H9 (cell line): ENCODE data around the gene RBL1. TPM values are rescaled to one million over a fixed set of nuclear protein-coding genes. Genes with fewer than 3 reads are reported as not detected.

ENCODE experiments used
- DNase-seq: peaks from one replicate; pipeline ENCODE4 v3.0.0-alpha.2; 2017
- H2AFZ ChIP-seq: one replicate; pipeline ENCODE4 v1.6.1; 2013; ENCODE audit warnings: mild to moderate bottlenecking, low read length, control low read depth, moderate library complexity
- H2AK5ac ChIP-seq: 2 replicates; pipeline ENCODE4 v1.6.1; 2013; ENCODE audit warnings: low read length, control low read depth, mixed read lengths; ENCODE audit not compliant: insufficient read length
- H2BK120ac ChIP-seq: one replicate; pipeline ENCODE4 v1.6.1; 2013; ENCODE audit warnings: low read depth, mild to moderate bottlenecking, low read length, control low read depth, inconsistent platforms; ENCODE audit not compliant: poor library complexity, severe bottlenecking
- H2BK12ac ChIP-seq: 2 replicates; pipeline ENCODE4 v1.6.1; 2013; ENCODE audit warnings: low read length, control low read depth, mixed read lengths, low read depth; ENCODE audit not compliant: insufficient read length
- H2BK15ac ChIP-seq: 2 replicates; pipeline ENCODE4 v1.6.1; 2013; ENCODE audit warnings: low read depth, low read length, control low read depth
- H2BK20ac ChIP-seq: one replicate; pipeline ENCODE4 v1.6.1; 2013; ENCODE audit warnings: low read depth, mild to moderate bottlenecking, low read length, control low read depth, inconsistent platforms; ENCODE audit not compliant: poor library complexity, severe bottlenecking
- H2BK5ac ChIP-seq: 2 replicates; pipeline ENCODE4 v1.6.1; 2013; ENCODE audit warnings: low read length, control low read depth, mixed read lengths; ENCODE audit not compliant: insufficient read length
- H3K14ac ChIP-seq: 2 replicates; pipeline ENCODE4 v1.6.1; 2013; ENCODE audit warnings: low read length, control low read depth; ENCODE audit not compliant: insufficient read depth
- H3K18ac ChIP-seq: 2 replicates; pipeline ENCODE4 v1.6.1; 2013; ENCODE audit warnings: low read depth, mild to moderate bottlenecking, mixed read lengths, low read length, control low read depth; ENCODE audit not compliant: insufficient read length
- H3K23ac ChIP-seq: 2 replicates; pipeline ENCODE4 v1.6.1; 2013; ENCODE audit warnings: low read length, control low read depth, mixed read lengths, low read depth; ENCODE audit not compliant: insufficient read length
- H3K23me2 ChIP-seq: 2 replicates; pipeline ENCODE4 v1.6.1; 2013; ENCODE audit warnings: low read depth, mild to moderate bottlenecking, mixed read lengths, low read length, control low read depth; ENCODE audit not compliant: insufficient read length, poor library complexity, severe bottlenecking
- H3K27ac ChIP-seq: 2 replicates; pipeline ENCODE4 v1.5.1; 2013; ENCODE audit warnings: low read length, control low read depth, mixed read lengths, low read depth; ENCODE audit not compliant: insufficient read length
- H3K27me3 ChIP-seq: 2 replicates; pipeline ENCODE4 v1.6.1; 2013; ENCODE audit warnings: low read length, control low read depth, inconsistent platforms; ENCODE audit not compliant: insufficient read depth
- H3K4ac ChIP-seq: 2 replicates; pipeline ENCODE4 v1.6.1; 2013; ENCODE audit warnings: low read depth, mild to moderate bottlenecking, control low read depth, inconsistent platforms, low read length, moderate library complexity
- H3K4me1 ChIP-seq: 2 replicates; pipeline ENCODE4 v1.6.1; 2013; ENCODE audit warnings: low read length, control low read depth, inconsistent platforms; ENCODE audit not compliant: insufficient read depth
- H3K4me2 ChIP-seq: 2 replicates; pipeline ENCODE4 v1.6.1; 2013; ENCODE audit warnings: low read length, control low read depth, mixed read lengths; ENCODE audit not compliant: insufficient read length, insufficient read depth
- H3K56ac ChIP-seq: 2 replicates; pipeline ENCODE4 v1.6.1; 2013; ENCODE audit warnings: low read depth, mild to moderate bottlenecking, mixed read lengths, low read length, control low read depth; ENCODE audit not compliant: insufficient read length
- H3K79me1 ChIP-seq: 2 replicates; pipeline ENCODE4 v1.6.1; 2013; ENCODE audit warnings: low read depth, mild to moderate bottlenecking, moderate library complexity, low read length, control low read depth, inconsistent platforms; ENCODE audit not compliant: insufficient read depth, poor library complexity, severe bottlenecking
- H3K79me2 ChIP-seq: 2 replicates; pipeline ENCODE4 v1.6.1; 2013; ENCODE audit warnings: low read length, control low read depth, inconsistent platforms; ENCODE audit not compliant: insufficient read depth
- H3K9ac ChIP-seq: 2 replicates; pipeline ENCODE4 v1.6.1; 2013; ENCODE audit warnings: low read length, control low read depth, mixed read lengths; ENCODE audit not compliant: insufficient read length; ENCODE audit errors: extremely low read depth
- H3K9me3 ChIP-seq: one replicate; pipeline ENCODE4 v1.6.1; 2013; ENCODE audit warnings: low read depth, low read length, inconsistent platforms; ENCODE audit not compliant: control insufficient read depth
- H3T11ph ChIP-seq: one replicate; pipeline ENCODE4 v1.6.1; 2013; ENCODE audit warnings: mild to moderate bottlenecking, low read length, control low read depth, inconsistent platforms
- H4K20me1 ChIP-seq: one replicate; pipeline ENCODE4 v1.6.1; 2013; ENCODE audit not compliant: control insufficient read depth, insufficient read length, insufficient read depth
- H4K5ac ChIP-seq: 2 replicates; pipeline ENCODE4 v1.6.1; 2013; ENCODE audit warnings: low read depth, mild to moderate bottlenecking, mixed read lengths, low read length, control low read depth; ENCODE audit not compliant: insufficient read length
- H4K8ac ChIP-seq: replicated peaks from 2 replicates; pipeline ENCODE4 v1.6.1; 2013; ENCODE audit warnings: low read length, control low read depth, mixed read lengths, low read depth; ENCODE audit not compliant: insufficient read length
- H4K91ac ChIP-seq: 2 replicates; pipeline ENCODE4 v1.6.1; 2013; ENCODE audit warnings: low read depth, mild to moderate bottlenecking, moderate library complexity, mixed read lengths, low read length, control low read depth; ENCODE audit not compliant: insufficient read length
- H3K27ac Mint-ChIP-seq, 3 experiments: 2 replicates in 2 of 3; 3 replicates in 1 of 3; pipeline ENCODE4 v1.8.0; 2020 to 2021; ENCODE audit warnings: mixed read lengths in 3 of 3, mild to moderate bottlenecking in 1 of 3, moderate library complexity in 1 of 3
- H3K27me3 Mint-ChIP-seq: 2 replicates; pipeline ENCODE4 v1.8.0; 2021; ENCODE audit warnings: low read depth, mild to moderate bottlenecking, moderate library complexity, mixed read lengths
- H3K36me3 Mint-ChIP-seq, 3 experiments: 2 replicates in 2 of 3; 3 replicates in 1 of 3; pipeline ENCODE4 v1.8.0; 2020 to 2021; ENCODE audit warnings: low read depth in 3 of 3, mixed read lengths in 3 of 3; ENCODE audit not compliant: insufficient read depth in 1 of 3
- H3K4me1 Mint-ChIP-seq, 2 experiments: 2 replicates each; pipeline ENCODE4 v1.8.0; 2020; ENCODE audit warnings: mixed read lengths in 2 of 2
- H3K4me3 Mint-ChIP-seq, 2 experiments: 2 replicates in 1 of 2; 3 replicates in 1 of 2; pipeline ENCODE4 v1.8.0; 2020 to 2021; ENCODE audit warnings: mild to moderate bottlenecking in 2 of 2, mixed read lengths in 2 of 2, moderate library complexity in 1 of 2
- H3K9me3 Mint-ChIP-seq, 2 experiments: 2 replicates in 1 of 2; 3 replicates in 1 of 2; pipeline ENCODE4 v1.8.0; 2020; ENCODE audit warnings: mild to moderate bottlenecking in 2 of 2, mixed read lengths in 2 of 2, moderate library complexity in 1 of 2
- CTCF ChIP-seq: fragments of 200-600 bp; sonication (generic); conservative IDR thresholded peaks from 3 replicates; pipeline ENCODE4 v1.8.0; 2021; ENCODE audit warnings: antibody characterized with exemption, mild to moderate bottlenecking
- WGBS: extraction: QIAGEN DNeasy Blood & Tissue Kit; methylation state at CpG from one replicate; pipeline ENCODE4 v1.1.7; 2013; ENCODE audit warnings: missing lambda C conversion rate, low lambda C conversion rate, mixed read lengths; ENCODE audit not compliant: insufficient read length; ENCODE audit errors: extremely low coverage; 5-methylcytosine and 5-hydroxymethylcytosine counted together
- total RNA-seq: library from RNA; stranded (reverse); gene quantifications from 2 replicates; pipeline ENCODE4 v1.2.1, GENCODE V29; 2021

Gene RBL1
- total RNA-seq, 1 experiment from 2014 or later = 14.1 TPM

DNA sequence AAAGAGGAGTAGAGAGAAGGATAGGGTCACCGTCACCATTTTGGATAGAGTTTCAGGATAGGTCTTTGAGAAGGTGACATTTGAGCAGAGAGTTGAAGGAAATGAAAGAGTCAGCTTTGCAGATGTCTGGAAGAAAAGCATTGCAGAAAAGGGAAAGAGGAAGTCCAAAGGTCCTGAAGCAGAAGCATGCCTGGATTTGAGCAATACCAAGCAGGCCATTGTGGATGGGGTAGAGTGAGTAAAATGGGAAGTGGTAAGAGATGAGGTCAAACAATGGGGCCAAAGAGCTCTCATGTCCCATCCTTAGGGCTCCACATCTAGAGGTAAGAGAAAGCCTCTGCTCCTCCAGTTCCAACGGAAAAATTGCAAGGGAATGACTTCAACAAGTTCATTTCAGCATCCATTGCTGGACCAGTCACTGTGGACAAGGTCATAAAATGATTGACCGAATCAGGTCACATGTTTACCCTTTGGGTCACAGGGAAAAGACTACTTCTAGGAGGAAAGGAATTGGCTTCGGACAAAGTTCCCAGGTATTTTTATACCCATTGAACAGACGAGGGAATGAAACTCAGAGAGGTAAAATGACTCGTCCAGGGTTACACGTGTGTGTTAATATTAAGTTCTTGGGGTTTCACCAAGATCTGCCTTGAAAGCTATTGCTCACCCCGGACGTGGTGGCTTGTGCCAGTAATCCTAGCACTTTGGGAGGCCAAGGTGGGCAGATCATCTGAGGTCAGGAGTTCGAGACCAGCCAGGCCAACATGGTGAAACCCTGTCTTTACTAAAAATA, 137.7 kb downstream of the RBL1 start:
- Histone ChIP-seq H3K23me2 (no peaks in the 10 kb centered on the region), H3K79me2 (no peaks in the 10 kb centered on the region), H3K4me2 (no peak overlapping the region), H3K14ac (no peak overlapping the region), H4K91ac (no peak overlapping the region), H2BK15ac (no peak overlapping the region), H3K23ac (no peak overlapping the region), H2AFZ (no peak overlapping the region), H2BK20ac (no peak overlapping the region), H4K5ac (no peak overlapping the region), H3K27ac (no peak overlapping the region), H3K79me1 (no peaks in the 10 kb centered on the region), H3K56ac (no peak overlapping the region), H3T11ph (no peak overlapping the region), H3K4me1 (no peaks in the 10 kb centered on the region), H4K20me1 (no peaks in the 10 kb centered on the region), H2BK120ac (no peak overlapping the region), H3K9me3 (peaks cover 10% of the 10 kb centered on the region), H3K4ac (no peak overlapping the region), H4K8ac (no peak overlapping the region), H3K18ac (no peak overlapping the region), H2BK12ac (no peak overlapping the region), H3K9ac (no peak overlapping the region), H2AK5ac (no peak overlapping the region), H3K27me3 (no peaks in the 10 kb centered on the region), H2BK5ac (no peak overlapping the region)
- H3K9me3 Mint-ChIP-seq = peaks cover 15 to 24% of the 10 kb centered on the region in 2 experiments
- WGBS = no CpG with 5 or more reads among the region's 10 CpGs
- DNase-seq = no peak
- H3K36me3 Mint-ChIP-seq = peaks cover 10 to 16% (median 15%) of the 10 kb centered on the region in 3 experiments; a peak in 6 of 7 replicates
- H3K27ac Mint-ChIP-seq = no peak overlapping the region
- TF ChIP-seq CTCF = no peak
- H3K27me3 Mint-ChIP-seq = no peaks in the 10 kb centered on the region; the same call in 1 of the 2 replicates
- no peak overlapping the region for H3K4me3 Mint-ChIP-seq
- 0 out of 4 replicates have a peak, but pooled peaks cover 0 to 2% of the 10 kb centered on the region in 2 experiments for H3K4me1 Mint-ChIP-seq
